C4-2B (cell line): ENCODE data around the gene DLGAP4.

ENCODE experiments used
- ZFX ChIP-seq: fragments of 450-650 bp; IDR thresholded peaks from 2 replicates; pipeline ENCODE4 v1.6.1; 2017
- TF ChIP-seq, protein P1 (sequence below): fragments of 450-650 bp; conservative IDR thresholded peaks from 2 replicates; pipeline ENCODE4 v1.5.1; 2017; ENCODE audit warnings: mild to moderate bottlenecking

DNA sequence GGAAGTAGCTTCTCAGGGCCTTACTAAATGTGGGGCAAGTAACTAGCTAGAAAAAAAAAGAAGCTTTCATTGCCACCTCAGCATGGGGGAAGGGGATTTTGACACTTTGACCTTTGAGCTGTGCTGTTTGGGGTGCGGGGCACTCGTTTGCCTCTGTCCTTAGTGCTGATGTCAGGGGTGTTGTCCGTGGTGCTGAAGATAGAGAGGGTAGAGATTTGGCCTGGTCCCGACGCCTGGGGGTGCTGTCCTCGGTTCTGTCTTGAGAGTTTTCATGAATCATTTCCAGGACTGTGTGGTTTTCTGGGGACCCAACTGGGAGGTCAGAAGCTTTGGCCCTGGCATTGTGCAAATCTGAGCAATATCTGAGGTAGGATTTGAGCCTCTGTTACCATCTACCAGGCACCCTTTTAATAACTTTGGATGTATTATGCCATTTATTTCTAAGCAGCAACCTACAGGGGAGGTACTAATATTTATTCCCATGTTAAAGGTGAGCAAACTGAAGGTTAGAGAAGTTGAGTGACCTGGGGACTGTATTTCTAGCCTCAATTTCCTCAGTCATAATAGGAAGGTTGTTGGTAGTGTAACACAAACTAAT is 78.0 kb downstream of the DLGAP4 start:
- TF ChIP-seq, protein P1, sequence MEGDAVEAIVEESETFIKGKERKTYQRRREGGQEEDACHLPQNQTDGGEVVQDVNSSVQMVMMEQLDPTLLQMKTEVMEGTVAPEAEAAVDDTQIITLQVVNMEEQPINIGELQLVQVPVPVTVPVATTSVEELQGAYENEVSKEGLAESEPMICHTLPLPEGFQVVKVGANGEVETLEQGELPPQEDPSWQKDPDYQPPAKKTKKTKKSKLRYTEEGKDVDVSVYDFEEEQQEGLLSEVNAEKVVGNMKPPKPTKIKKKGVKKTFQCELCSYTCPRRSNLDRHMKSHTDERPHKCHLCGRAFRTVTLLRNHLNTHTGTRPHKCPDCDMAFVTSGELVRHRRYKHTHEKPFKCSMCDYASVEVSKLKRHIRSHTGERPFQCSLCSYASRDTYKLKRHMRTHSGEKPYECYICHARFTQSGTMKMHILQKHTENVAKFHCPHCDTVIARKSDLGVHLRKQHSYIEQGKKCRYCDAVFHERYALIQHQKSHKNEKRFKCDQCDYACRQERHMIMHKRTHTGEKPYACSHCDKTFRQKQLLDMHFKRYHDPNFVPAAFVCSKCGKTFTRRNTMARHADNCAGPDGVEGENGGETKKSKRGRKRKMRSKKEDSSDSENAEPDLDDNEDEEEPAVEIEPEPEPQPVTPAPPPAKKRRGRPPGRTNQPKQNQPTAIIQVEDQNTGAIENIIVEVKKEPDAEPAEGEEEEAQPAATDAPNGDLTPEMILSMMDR: no peak; the same call in 1 of the 2 replicates
- TF ChIP-seq ZFX: no peak
